GM12875 (cell line): Measurements from ENCODE around the gene MRPL37.

Experiments used
- H3K4me3 ChIP-seq: one replicate; pipeline ENCODE4 v1.5.1; 2011; ENCODE audit warnings: low read depth, low read length, control low read depth
- CTCF ChIP-seq: IDR thresholded peaks from 2 replicates; pipeline ENCODE4 v1.5.1; 2011; ENCODE audit warnings: low read depth, mild to moderate bottlenecking, control low read depth, inconsistent platforms, low read length, moderate library complexity, borderline replicate concordance; ENCODE audit not compliant: insufficient read depth

The MRPL37 gene

GRCh38 chr1:54157401-54157800 is 42.6 kb upstream of the MRPL37 start:
- no peak for TF ChIP-seq CTCF

GRCh38 chr1:54158071-54158470 is 41.9 kb upstream of the MRPL37 start:
- H3K4me3 ChIP-seq, result no peak overlapping the region
- no peak for TF ChIP-seq CTCF

More at GRCh38 chr1:54157401-54157800, 42.6 kb upstream of the MRPL37 start:
- no peak overlapping the region for H3K4me3 ChIP-seq

DNA sequence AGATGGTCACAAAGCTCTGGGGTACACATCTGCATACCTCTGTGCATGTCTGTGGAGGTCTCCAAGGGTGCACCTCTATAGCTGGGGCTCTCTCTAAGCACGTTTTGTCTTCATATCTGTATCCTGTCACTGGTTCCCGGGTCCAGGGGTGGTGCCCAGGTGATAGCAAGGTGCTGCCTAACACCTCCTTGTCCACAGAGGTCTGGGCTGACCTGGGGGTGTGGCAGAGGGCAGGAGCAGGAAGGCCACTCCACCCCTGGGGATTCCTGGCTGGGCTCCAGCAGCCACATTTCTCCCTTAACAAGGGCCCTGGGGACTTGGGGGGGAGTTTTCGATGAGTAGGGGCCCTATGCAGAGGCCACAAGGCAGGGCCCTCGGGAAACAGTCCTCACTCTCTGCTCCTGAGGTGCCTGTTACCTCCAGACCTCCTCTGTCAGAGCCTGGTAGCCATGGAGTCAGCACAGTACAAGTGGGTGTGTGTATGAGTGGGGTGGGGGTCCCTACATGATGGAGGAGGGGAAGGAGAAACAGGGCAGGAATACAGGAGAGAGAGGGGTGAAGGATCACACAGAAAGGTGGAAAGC is 40.1 kb upstream of the MRPL37 start:
- no peak overlapping the region for H3K4me3 ChIP-seq
- no peak for TF ChIP-seq CTCF

- no peak for TF ChIP-seq CTCF
- no peak overlapping the region for H3K4me3 ChIP-seq
Measured at GRCh38 chr1:54160351-54160750, 39.6 kb upstream of the MRPL37 start.

GRCh38 chr1:54161495-54162168 is 38.3 kb upstream of the MRPL37 start:
- TF ChIP-seq CTCF, result no peak
- no peak overlapping the region for H3K4me3 ChIP-seq

DNA sequence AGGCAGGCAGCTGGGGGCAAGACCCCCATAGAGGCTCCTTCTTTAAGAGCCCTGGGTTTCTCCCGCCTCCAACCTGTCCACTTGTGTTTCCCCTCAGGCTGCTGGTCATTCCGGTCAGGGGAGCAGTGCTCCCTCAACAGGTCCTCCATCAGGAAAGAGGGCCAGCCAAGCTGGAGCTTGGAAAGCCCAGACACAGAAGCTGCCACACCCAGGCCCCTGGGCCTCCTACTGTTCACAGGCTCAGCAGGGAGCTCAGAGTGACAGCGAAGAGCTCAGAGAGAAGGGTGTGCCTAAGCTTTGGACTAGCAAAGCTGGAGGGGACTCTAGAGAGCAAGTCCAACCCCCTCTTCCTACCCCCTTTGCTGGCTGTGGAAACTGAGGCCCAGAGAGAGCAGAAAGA is 36.9 kb upstream of the MRPL37 start:
- H3K4me3 ChIP-seq, result no peak overlapping the region
- TF ChIP-seq CTCF, result no peak

- H3K4me3 ChIP-seq, result no peak overlapping the region
- TF ChIP-seq CTCF, result no peak
Measured at GRCh38 chr1:54163573-54163972, 36.4 kb upstream of the MRPL37 start.
